NCI-H524 (cell line): ENCODE data around the gene ZNF764.
"Not testable (repeated sequence)": the region's sequence is repeated elsewhere in the genome, so short reads cannot be mapped to it uniquely, and the experiment has no call there.

Experiments
- DNase-seq, 2 experiments: peaks; one replicate each; lab custom pipeline; 2025; lab: John Stamatoyannopoulos, UW

The ZNF764 gene

DNA sequence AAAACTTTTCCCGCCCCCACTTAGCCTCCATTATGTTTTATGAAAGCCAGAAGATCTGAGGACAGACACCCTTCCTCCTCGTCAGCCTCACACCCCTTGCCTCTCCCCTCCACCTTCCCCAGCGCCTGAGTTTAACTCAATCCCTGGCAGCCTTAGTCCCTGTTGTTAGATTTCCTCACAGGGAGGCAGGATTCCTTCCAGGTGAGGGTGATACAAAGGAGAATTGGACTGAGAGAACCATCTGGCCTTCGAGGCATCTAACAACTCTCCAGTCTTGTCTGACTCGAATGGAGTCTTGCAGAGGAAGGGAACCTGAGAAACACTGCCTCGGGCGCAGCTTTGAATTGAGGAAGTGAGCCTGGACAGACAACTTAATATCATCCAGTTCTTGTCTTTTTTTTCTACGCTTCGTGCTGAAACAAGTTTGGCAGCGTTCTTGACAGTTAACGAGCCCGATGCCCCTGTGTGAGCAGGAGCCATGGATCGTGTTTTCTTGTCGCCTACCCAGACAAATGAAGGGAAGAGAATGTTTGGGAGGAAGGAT, 30.5 kb downstream of the ZNF764 start:
- DNase-seq: no peak

DNA sequence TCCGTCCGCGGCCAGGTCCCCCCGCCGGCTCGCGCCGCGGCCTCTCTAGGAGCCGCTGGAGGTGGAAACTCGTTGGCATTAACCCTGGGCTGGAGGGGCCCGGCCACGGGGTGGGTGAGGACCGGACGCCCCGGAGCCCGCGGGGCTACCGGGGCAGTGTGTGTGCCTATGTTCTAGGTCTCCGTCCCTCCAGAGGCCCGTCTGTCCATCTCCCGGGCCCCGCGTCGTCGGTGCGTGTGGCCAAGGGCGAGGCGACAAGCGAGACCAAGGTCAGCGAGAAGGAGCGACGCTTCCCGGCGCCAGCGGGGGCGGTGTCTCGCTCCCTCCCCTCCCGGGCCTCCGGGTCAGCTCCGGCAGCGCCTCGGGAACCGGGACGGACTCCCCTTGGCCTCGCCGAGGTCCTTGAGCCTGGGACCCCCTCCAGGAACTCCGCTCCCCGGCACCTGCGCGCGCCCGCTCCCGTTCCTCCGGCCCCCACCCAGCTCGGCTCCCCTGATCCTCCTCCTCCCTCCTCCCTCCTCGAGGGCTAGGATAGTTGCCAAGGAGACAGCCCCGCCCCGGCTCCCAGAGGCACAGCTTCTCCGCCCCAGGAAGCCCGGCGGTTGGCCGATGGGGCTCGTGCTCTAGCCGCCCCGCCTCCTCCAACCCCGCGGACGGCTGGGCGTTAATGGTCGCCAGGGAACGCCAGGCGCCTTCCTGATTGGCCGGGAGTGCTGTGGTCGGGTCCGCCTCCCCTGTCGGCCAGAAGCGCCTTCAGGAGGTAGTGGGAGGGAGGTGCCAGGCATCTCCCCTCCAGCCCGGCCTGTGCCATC, 31.1 kb downstream of the ZNF764 start:
- peak; percentile 98 for DNase-seq

DNA sequence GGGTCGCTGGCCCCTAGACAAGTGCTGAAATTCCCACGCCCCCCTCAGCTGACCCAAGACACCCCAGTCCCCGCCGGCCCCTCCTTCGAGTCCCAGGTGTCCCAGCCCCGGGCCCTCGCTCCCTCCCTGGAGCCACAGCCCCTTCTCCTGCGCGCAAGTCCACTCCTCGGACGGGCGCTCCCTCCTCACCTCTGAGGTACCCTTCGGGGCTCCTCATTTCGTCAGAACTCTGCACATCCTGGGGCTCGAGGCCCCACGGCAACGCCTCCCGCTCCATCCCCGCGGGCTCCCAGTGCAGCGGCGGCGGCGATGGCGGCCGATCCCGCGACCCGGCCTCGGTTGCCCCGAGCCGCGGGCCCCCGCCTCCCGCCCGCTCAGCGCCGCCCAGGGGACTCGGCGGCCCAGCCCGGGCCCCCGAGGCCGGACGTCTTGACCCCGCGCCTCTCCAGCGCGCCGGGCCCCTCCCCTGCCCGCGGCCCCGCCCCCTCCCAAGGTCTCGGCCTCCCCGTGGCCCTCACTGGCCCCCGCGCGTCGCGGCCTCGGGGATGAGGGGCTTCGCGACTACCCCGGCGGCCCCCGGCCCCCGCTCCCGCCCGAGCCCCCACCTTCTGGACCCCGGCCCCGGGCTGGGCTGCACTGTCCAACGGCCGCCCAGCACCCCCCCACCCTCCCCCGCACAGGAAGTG, 31.9 kb downstream of the ZNF764 start, which contains the start of gene ZNF768:
TSS of gene ZNF768 (minus strand) at position 430 of the 686 bp plus-strand sequence. CDS start at position 277, 153 bp downstream.
- DNase-seq: no peak

DNA sequence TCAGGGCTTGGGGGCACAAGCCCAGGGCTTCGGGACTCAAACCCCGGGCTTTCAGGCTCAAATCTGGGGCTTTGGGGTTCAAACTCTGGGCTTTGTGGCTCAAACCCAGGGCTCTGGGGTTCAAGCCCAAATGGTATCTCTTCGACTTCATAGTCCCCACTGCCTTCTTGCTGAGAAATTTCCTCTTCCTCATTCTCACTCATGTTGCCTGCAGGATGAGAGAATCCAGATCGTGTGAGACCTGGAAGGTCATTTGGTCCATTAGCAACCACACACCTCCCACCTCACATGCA, 32.4 kb downstream of the ZNF764 start:
- DNase-seq: no peak

DNA sequence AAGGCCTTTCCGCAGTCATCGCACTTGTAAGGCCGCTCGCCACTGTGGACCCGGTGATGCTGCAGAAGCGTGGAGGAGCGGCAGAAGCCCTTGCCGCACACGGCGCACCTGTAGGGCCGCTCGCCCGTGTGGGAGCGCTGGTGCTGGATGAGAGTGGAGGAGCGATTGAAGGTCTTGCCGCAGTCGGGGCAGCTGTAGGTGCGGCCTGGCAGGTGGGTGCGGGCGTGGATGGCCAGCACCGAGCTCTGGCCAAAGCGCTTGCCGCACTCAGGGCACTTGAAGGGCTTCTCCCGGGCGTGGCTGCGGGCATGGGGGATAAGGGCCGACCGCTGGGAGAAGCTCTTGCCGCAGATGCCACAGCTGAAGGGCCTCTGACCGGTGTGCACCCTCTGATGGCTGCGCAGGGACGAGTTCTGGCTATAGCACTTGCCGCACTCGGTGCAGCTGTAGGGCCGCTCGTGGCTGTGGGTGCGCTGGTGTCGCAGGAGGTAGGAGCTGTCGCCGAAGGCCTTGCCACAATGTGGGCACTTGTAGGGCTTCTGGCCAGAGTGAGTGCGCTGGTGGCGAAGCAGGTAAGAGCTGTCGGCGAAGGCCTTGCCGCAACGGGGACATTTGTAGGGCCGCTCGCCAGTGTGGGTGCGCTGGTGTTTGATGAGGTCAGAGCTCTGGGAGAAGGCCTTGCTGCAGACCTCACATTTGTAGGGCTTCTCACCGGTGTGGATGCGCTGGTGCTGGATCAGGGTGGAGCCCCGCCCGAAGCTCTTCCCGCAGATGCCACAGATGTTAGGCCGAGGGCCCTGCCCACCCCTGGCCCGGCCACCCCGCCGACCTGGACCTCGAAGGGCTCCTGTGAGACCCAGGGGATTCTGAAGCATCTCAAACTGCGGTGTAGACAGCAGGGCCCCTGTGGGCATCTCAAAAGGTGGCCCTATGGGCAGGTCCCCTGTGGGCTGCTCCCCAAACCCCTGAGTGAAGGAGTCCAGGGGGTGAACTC, 33.3 kb downstream of the ZNF764 start:
- no peak for DNase-seq

DNA sequence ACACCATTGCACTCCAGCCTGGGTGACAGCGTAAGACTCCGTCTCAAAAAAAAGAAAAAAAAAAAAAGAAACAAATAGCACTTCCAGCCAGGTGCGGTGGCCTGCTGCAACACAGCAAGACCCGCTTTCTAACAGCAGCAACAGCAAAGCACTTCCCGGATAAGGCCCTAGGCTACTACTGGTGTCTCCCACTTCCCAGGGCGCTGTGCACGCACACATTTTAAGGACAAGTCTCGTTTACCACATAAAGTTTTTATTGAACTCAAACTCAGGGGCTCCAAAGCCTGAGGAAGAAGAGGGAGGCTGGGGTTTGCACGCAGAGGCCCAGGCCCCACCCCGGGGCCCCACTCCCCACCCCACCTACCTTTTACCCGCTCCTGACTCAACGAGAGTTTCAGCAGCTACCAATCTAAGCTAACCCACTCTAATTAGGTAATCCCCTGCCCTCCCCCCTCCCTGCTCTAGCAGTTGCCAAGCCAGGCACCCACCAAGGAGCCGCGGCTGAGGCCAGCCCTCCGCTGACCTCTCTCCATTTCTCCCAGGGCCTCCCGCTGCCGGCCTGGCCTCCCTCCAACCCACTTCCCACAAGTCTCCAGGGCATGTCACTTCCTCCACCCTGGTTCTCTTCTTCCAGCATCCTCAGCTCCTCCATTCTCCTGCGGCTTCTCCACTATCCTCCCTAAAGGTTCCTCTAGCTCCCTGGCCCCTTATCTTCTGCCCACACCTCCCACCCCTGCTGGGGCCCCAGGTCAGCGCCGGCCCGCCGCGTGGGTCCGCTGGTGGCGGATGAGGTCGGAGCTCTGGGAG, 34.2 kb downstream of the ZNF764 start:
- no peak for DNase-seq

DNA sequence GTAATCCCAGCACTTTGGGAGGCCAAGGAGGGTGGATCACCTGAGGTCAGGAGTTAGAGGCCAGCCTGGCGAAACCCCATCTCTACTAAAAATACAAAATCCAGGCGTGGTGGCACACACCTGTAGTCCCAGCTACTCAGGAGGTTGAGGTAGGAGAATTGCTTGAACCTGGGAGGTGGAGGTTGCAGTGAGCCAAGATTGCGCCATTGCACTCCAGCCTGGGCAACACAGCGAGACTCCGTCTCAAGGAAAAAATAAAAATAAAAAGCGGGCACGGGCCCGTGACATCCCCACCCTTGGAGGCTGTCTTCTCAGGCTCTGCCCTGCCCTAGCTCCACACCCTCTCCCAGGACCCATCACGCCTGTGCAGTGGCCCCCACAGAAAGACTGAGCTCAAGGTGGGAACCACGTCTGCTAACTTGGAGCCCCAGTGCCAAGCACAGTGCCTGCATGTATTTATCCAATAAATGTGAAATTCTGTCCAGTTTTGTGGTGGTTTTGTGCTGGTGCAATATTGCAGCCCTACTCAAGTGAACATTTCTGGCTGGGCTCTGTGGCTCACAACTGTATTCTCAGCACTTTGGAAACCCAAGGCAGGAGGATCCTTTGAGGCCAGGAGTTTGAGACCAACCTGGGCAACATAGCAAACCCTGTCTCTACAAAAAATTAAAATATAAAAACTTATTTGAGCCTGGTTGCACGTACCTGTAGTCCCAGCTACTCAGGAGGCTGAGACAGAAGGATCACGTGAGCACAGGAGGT, 35.3 kb downstream of the ZNF764 start:
- DNase-seq: not testable (repeated sequence)

DNA sequence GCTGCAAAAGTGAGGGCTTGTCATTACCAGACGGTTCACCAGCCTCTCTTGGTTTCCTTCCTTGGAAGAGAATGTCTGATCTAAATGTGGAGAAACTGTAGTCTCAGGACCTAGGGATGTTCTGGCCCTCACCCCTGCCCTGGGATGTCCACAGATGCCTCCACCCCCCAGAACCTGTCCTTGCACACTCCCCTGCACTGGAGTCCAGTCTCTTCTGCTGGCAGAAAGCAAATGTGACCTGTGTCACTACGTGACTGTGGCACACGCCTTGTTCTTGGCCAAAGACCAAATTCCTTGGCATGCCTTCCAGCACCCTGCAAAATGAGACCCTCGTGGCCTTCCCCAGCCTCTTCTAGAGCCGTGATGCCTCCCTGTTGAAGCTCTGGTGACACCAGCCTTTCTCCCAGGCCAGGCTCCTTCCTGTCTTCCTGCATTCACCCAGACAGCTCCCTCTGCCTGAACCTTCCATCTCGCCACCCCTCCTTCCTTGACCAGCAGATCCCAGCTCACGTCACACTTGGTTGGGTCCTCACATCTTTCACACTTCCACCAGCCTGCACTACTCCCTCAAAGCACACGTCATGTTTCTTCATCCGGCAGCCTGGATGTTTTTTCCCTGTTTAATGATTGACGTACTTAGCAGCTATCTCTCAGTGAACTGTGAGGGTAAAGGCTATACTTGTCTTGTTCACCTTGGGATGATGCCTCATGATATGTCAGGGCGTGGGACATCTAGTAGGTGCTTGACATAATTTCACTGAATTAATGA, 36.1 kb downstream of the ZNF764 start:
- no peak for DNase-seq

DNA sequence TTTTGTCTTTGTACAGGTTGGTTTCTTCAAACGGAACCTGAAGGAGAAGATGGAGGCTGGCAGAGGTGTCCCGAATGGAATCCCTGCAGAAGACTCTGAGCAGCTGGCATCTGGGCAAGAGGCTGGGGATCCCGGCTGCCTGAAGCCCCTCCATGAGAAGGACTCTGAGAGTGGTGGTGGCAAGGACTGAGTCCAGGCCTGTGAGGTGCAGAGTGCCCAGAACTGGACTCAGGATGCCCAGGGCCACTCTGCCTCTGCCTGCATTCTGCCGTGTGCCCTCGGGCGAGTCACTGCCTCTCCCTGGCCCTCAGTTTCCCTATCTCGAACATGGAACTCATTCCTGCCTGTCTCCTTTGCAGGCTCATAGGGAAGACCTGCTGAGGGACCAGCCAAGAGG, 36.7 kb downstream of the ZNF764 start:
- DNase-seq: no peak

DNA sequence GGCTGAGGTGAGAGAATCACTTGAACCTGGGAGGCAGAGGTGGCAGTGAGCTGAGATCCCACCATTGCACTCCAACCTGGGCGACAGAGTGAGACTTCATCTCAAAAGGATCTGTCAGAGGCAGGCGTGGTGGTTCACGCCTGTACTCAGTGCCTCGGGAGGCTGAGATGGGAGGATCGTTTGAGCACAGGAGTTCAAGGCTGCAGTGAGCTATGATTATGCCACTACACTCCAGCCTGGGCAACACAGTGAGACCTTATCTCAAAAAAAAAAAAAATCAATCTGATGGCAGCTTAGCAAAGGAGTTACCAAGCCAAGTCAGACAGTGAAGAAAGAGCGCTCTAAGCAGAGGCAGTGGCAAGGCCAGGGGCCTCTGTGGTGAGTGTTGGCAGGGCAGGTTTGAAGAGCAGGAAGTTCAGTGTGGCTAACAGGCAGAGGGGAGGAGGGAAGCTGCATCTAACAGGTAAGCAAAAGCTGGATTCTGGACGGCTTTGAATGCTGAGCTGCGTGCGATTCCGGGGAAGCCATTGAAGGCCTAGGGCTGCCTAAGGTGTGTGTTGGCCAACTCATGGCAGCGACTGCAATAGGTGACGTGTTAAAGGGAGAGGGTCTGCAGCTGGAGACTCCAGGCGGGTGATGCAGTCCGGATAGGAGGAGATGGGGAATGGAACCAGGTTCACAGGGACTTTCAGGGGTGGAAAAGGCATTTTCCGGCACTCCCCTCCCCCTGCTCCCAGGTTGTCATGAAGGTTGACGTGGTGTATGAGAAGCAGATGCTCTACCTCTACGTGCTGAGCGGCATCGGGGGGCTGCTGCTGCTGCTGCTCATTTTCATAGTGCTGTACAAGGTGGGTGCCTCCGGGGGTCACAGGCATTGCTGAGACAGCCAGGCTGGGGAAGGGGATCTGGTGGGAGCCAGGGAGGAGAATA, 38.8 kb downstream of the ZNF764 start:
- no peak for DNase-seq

DNA sequence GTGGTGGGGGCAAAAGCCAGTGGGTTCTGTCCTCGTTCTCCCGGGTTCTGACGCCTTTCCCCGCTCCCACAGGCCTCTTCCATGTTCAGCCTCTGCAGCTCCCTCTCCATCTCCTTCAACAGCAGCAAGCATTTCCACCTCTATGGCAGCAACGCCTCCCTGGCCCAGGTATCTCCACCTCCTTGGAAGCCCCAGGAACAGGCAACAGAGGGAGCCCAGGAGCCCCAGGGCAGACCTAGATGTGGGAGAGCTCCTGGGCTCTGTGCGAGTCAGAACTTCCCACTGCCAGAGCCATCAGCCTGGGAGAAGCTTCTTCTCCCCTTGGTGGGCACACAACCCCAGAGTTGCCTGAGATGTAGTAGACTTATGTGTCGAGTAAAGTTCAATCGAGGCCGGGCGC, 39.6 kb downstream of the ZNF764 start:
- no peak for DNase-seq

DNA sequence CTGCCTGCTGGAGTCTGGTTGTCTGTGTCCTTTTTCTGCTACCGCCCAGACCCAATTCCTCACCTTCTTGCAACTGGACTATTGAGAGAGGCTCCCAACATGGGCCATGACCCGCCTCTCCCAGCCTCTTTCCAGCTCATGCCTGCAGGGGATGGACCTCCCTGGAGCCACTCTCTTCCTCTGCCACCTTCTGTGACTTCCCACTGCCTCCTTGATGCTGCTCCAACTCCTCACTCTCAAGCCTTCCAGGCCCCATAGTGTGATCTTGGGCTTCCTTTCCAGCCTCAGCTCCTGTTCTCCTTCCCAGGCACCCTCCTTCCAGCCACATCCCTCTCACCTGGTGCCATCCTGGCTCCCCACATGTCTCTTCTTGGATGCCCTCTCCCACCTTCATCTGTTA, 42.9 kb downstream of the ZNF764 start:
- no peak for DNase-seq

DNA sequence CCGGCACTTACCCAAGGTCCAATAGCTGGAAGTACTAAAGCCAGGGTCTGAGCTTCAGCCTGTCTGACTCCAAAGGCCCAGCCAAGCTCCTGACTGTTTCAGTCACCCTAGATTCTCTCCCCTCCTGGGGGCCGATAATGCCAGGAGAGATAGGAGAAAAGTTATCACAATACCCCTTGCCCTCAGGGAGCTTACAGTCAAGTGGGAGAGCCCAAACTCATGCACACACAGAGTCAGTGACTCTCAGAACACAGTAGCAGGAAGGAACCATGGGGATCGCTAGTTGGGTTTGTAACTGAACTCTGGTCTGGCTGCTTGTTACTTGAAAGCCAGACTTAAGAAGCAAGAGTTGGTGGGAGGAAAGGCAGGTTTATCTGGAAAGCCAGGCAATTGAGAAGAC, 46.7 kb downstream of the ZNF764 start:
- DNase-seq: no peak

DNA sequence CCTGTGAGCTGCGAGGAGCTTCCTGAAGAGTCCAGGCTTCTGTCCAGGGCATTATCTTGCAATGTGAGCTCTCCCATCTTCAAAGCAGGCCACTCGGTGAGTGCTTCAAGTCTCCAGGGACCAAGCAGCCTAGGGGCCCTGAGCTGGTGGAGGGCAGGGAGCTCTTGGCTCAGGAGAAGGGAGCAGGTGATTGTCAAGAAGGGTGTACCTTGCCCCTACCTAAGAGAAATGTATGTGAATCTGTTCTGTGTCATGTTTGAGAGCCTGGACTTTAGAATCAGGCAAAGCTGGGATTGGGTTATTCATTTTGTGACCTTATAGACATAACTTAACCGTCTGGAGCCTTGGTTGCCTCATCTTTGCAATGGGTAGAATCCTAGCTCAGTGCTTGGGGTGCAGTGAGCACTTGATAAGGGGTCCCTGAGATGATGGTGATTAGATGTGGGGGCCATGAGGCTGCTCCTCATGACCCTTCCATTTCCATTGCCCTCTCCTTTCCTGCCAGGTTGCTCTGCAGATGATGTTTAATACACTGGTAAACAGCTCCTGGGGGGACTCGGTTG, 47.7 kb downstream of the ZNF764 start:
- DNase-seq: no peak

DNA sequence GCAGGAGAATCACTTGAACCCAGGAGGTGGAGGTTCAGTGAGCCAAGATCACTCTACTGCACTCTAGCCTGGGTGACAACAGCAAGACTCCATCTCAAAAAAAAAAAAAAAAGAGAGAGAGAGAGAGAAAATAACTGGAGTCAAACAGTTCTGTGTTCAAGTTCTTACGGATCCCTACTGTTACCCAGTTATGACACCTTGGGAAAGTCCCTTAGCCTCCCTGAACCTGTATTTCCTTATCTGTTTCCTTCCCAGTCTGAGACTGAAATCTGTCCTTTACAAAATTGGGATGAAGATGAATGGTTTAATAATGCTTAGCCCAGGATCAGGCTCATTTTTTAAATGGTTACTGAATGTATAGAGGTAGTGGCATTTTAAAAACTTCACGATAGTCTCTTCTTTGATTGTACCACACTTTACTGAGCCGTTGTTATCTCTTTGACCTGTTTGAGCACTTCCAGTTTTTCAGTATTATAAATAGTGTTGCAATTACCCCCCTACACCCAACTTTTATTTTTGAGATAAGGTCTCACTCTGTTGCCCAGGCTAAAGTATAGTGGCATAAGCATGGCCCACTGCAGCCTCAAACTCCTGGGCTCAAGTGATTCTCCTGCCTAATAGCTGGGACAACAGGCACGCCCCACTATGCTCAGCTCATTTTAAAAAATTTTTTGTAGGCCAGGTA, 49.0 kb downstream of the ZNF764 start:
- DNase-seq: no peak
